Liver (tissue), 9 donors: Measurements from ENCODE around the gene CFAP73. TPM values are rescaled to one million over a fixed set of nuclear protein-coding genes. Genes with fewer than 3 reads are reported as not detected.

ENCODE experiments used
- DNase-seq: peaks from one replicate; pipeline ENCODE4 v3.0.0-alpha.2; 2017; ENCODE audit warnings: low spot score
- H3K27ac ChIP-seq, 2 donors: one replicate each; pipeline ENCODE4 v1.7.0; 2013; ENCODE audit warnings: inconsistent platforms in 2 of 2, low read length in 2 of 2, control low read depth in 1 of 2, low read depth in 1 of 2, mild to moderate bottlenecking in 1 of 2
- H3K27me3 ChIP-seq, 4 donors: one replicate each; pipeline versions ENCODE4 v1.6.1 to v1.7.0; 2013; ENCODE audit warnings: low read length in 3 of 4, inconsistent platforms in 1 of 4, mild to moderate bottlenecking in 1 of 4, moderate library complexity in 1 of 4; ENCODE audit not compliant: control insufficient read depth in 4 of 4, insufficient read depth in 4 of 4
- H3K36me3 ChIP-seq, 4 donors: one replicate each; pipeline versions ENCODE4 v1.6.1 to v1.7.0; 2013; ENCODE audit warnings: low read length in 3 of 4, mild to moderate bottlenecking in 3 of 4, low read depth in 1 of 4, moderate library complexity in 1 of 4; ENCODE audit not compliant: control insufficient read depth in 4 of 4, insufficient read depth in 3 of 4
- H3K4me1 ChIP-seq, 4 donors: one replicate each; pipeline versions ENCODE4 v1.6.1 to v1.7.0; 2013; ENCODE audit warnings: low read length in 3 of 4, mild to moderate bottlenecking in 3 of 4, moderate library complexity in 1 of 4; ENCODE audit not compliant: control insufficient read depth in 4 of 4, insufficient read depth in 4 of 4
- H3K4me3 ChIP-seq, 3 donors: one replicate each; pipeline versions ENCODE4 v1.6.1 to v1.7.0; 2013; ENCODE audit warnings: low read length in 3 of 3, control low read depth in 1 of 3, low read depth in 1 of 3, mild to moderate bottlenecking in 1 of 3
- H3K9ac ChIP-seq, 2 donors: one replicate each; pipeline ENCODE4 v1.7.0; 2013; ENCODE audit warnings: low read length in 2 of 2, mild to moderate bottlenecking in 2 of 2, moderate library complexity in 2 of 2, control low read depth in 1 of 2, low read depth in 1 of 2
- H3K9me3 ChIP-seq, 4 donors: one replicate each; pipeline versions ENCODE4 v1.6.1 to v1.7.0; 2013; ENCODE audit warnings: low read length in 3 of 4; ENCODE audit not compliant: control insufficient read depth in 4 of 4
- CTCF ChIP-seq: fragments of 150-350 bp; IDR thresholded peaks from 2 replicates; pipeline ENCODE4 v1.5.1; 2017; ENCODE audit warnings: improper control_type of control experiment, low read depth, low read length; ENCODE audit not compliant: missing input control
- EGR1 ChIP-seq, 2 donors: IDR thresholded peaks; 2 replicates each; pipeline ENCODE4 v1.6.1; 2016 to 2018; ENCODE audit warnings: antibody characterized with exemption in 2 of 2, low read depth in 2 of 2
- FOXA2 ChIP-seq: IDR thresholded peaks from 2 replicates; pipeline ENCODE4 v1.6.1; 2016; ENCODE audit warnings: antibody characterized with exemption
- HNF4A ChIP-seq, 2 donors: conservative IDR thresholded peaks; 2 replicates each; pipeline ENCODE4 v1.6.1; 2016; ENCODE audit warnings: antibody characterized with exemption in 2 of 2, mild to moderate bottlenecking in 2 of 2
- HNF4G ChIP-seq: IDR thresholded peaks from 2 replicates; pipeline ENCODE4 v1.6.1; 2016; ENCODE audit warnings: antibody characterized with exemption
- JUND ChIP-seq, 2 donors: IDR thresholded peaks; 2 replicates each; pipeline ENCODE4 v1.6.1; 2016; ENCODE audit warnings: antibody characterized with exemption in 2 of 2
- MAX ChIP-seq: IDR thresholded peaks from 2 replicates; pipeline ENCODE4 v1.6.1; 2016; ENCODE audit warnings: antibody characterized with exemption
- NR2F2 ChIP-seq: IDR thresholded peaks from 2 replicates; pipeline ENCODE4 v1.6.1; 2016; ENCODE audit warnings: antibody characterized with exemption
- REST ChIP-seq: IDR thresholded peaks from 2 replicates; pipeline ENCODE4 v1.6.1; 2016; ENCODE audit warnings: antibody characterized with exemption, mild to moderate bottlenecking
- RXRA ChIP-seq, 2 donors: IDR thresholded peaks; 2 replicates each; pipeline ENCODE4 v1.6.1; 2017 to 2018; ENCODE audit warnings: antibody characterized with exemption in 2 of 2, mild to moderate bottlenecking in 1 of 2
- SP1 ChIP-seq: IDR thresholded peaks from 2 replicates; pipeline ENCODE4 v1.6.1; 2018; ENCODE audit warnings: antibody characterized with exemption, mild to moderate bottlenecking
- TAF1 ChIP-seq: conservative IDR thresholded peaks from 2 replicates; pipeline ENCODE4 v1.6.1; 2016; ENCODE audit warnings: antibody characterized with exemption, mild to moderate bottlenecking
- YY1 ChIP-seq: IDR thresholded peaks from 2 replicates; pipeline ENCODE4 v1.6.1; 2016; ENCODE audit warnings: antibody characterized with exemption, mild to moderate bottlenecking
- WGBS: extraction: QIAGEN DNeasy Blood & Tissue Kit; methylation state at CpG from one replicate; pipeline ENCODE4 v1.1.7; 2013; 5-methylcytosine and 5-hydroxymethylcytosine counted together
- polyA plus RNA-seq, 2 donors: library from polyadenylated mRNA; stranded (reverse) in 1 of 2; unstranded in 1 of 2; fragments of 200-250 nt in 1 of 2; fragments of >200 nt in 1 of 2; fragmentation: Nextera tagmentation in 1 of 2; extraction: Ambion mirVana in 1 of 2; gene quantifications; one replicate each; pipeline versions ENCODE4 v1.2.1 to v1.2.3, GENCODE V29; 2013 to 2015
- total RNA-seq, 2 donors: library from RNA; depleted of rRNA; stranded (reverse); fragments of >200 nt; gene quantifications; one replicate each; pipeline ENCODE4 v1.2.3, GENCODE V29; 2014
- TF ChIP-seq, protein P1 (sequence below): IDR thresholded peaks from 2 replicates; pipeline ENCODE4 v1.6.1; 2016; ENCODE audit warnings: antibody characterized with exemption
- TF ChIP-seq, protein P2 (sequence below): IDR thresholded peaks from 2 replicates; pipeline ENCODE4 v1.6.1; 2016; ENCODE audit warnings: antibody characterized with exemption
- donor health status: healthy.
- donor health status: healthy.
- donor health status: healthy.
- donor health status: healthy.
- donor health status: healthy.

The CFAP73 gene
- total and polyA plus RNA-seq, 4 donors, result 0.18 to 0.19 TPM; not detected in 2

- H3K36me3 ChIP-seq, result no peaks in the 10 kb centered on the region
- no peak overlapping the region for H3K27ac ChIP-seq
- no peak for TF ChIP-seq YY1
- no peak for TF ChIP-seq MAX
- no peak for TF ChIP-seq REST
- TF ChIP-seq, protein P1, sequence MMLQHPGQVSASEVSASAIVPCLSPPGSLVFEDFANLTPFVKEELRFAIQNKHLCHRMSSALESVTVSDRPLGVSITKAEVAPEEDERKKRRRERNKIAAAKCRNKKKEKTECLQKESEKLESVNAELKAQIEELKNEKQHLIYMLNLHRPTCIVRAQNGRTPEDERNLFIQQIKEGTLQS, result no peak
- no peak for TF ChIP-seq JUND (IDR thresholded peaks at IDR 0.05)
- no peak for TF ChIP-seq NR2F2
- TF ChIP-seq HNF4G, result no peak
- no peak for TF ChIP-seq RXRA (IDR thresholded peaks at IDR 0.05)
- no peak for TF ChIP-seq FOXA2
- TF ChIP-seq CTCF, result no peak
- TF ChIP-seq EGR1 (IDR thresholded peaks at IDR 0.05; ENCODE audit: low read depth in 2 of 2), result no peak
- peaks cover 0 to 2% (median 0%) of the 10 kb centered on the region in 4 donors for H3K4me1 ChIP-seq
- DNase-seq, result no peak
- H3K27me3 ChIP-seq, result no peaks in the 10 kb centered on the region
- H3K9ac ChIP-seq, result no peak overlapping the region
- H3K4me3 ChIP-seq, result no peak overlapping the region
- H3K9me3 ChIP-seq, result no peaks in the 10 kb centered on the region
- 95% methylated on average over 14 of the region's 14 CpGs for WGBS
Observed at GRCh38 chr12:113201187-113202177, 52.0 kb downstream of the CFAP73 start.

- WGBS, result 94% methylated on average over 4 of the region's 4 CpGs
- TF ChIP-seq HNF4A (conservative IDR thresholded peaks at IDR 0.05) (no peak), SP1 (no peak), REST (no peak), TAF1 (no peak)
- TF ChIP-seq, protein P2, sequence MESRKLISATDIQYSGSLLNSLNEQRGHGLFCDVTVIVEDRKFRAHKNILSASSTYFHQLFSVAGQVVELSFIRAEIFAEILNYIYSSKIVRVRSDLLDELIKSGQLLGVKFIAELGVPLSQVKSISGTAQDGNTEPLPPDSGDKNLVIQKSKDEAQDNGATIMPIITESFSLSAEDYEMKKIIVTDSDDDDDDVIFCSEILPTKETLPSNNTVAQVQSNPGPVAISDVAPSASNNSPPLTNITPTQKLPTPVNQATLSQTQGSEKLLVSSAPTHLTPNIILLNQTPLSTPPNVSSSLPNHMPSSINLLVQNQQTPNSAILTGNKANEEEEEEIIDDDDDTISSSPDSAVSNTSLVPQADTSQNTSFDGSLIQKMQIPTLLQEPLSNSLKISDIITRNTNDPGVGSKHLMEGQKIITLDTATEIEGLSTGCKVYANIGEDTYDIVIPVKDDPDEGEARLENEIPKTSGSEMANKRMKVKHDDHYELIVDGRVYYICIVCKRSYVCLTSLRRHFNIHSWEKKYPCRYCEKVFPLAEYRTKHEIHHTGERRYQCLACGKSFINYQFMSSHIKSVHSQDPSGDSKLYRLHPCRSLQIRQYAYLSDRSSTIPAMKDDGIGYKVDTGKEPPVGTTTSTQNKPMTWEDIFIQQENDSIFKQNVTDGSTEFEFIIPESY, result no peak
- H3K9ac ChIP-seq, result no peak overlapping the region
- H3K4me1 ChIP-seq, result peaks cover 0 to 2% (median 0%) of the 10 kb centered on the region in 4 donors
- no peaks in the 10 kb centered on the region for H3K36me3 ChIP-seq
- DNase-seq, result no peak
- H3K27me3 ChIP-seq, result no peaks in the 10 kb centered on the region
- no peak overlapping the region for H3K27ac ChIP-seq
- H3K4me3 ChIP-seq, result no peak overlapping the region
- no peaks in the 10 kb centered on the region for H3K9me3 ChIP-seq
Observed at GRCh38 chr12:113202300-113203075, 53.0 kb downstream of the CFAP73 start.
